NCI-H226 (cell line): ENCODE results near the gene KCNAB1.

Source experiments
- DNase-seq: peaks from one replicate; pipeline ENCODE4 v3.0.0-alpha.2; 2015

Gene KCNAB1

DNA sequence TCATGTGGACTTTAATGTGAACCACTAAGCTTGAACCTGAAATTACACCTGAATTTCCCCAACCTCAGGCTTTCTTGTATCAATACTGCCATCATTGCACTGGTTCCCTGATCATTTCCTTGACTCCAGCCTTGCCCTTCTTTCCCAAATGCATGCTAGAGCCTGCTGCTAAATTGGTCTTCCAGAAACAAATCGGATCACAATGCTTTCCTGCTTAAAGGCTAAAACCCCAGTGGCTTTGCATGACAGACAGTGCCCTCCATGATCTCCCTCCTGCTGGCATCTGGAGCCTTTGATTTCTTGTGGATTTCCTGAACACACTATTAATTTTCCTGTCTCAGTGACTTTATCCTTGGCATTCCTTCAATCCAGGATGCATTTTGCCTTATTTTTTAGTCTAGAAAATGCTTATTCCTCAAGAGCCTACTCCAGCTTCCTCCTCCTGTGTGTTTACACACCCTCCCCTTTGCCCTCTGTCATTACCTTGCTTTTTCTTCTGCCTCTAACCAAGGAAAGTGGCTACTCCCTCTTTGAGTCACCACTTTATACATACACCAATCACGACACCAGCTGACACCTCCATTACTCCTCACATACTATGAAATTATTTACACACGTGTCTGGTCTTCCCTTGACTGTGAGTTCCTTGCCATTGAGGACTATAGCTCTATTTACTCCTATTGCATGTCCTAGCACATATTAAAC, 214.6 kb downstream of the KCNAB1 start:
- no peak for DNase-seq

DNA sequence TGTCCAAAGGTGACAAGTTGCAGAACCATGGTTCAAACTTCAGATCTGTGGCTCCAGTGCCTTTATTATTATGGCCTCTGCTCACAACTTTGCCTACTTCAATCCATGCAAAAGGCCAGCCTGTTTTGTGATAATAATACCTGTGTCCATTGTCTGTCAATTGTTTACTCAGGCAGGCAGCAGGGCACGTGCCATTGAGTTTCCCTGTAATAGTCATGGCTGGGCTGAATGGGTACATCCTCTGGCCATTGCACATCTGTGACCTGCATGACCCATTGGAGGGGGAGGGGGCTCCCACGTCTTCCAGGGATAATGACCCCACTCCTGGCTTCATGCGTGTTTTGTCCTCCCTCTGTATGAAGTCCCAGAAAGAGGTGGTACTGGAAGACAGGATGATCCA, 219.1 kb downstream of the KCNAB1 start:
- no peak for DNase-seq

DNA sequence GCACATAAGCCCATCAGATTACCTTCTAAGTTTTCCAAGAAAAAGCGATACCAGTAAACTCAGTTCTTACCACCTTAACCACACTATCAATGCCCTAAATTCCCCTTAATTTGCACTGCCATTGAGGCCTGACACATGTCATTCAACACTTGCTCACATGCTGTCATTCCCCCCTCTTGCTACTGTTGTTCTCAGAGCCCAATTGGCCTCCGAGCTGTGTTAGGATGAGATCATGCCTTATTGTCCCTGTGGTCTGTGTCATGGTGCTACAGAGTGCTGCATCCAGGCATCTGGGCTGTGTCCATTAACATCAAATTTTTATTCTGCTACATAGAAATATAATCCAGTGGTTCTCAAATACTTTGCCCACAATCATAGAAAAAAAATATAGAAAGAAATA, 221.0 kb downstream of the KCNAB1 start:
- no peak for DNase-seq

DNA sequence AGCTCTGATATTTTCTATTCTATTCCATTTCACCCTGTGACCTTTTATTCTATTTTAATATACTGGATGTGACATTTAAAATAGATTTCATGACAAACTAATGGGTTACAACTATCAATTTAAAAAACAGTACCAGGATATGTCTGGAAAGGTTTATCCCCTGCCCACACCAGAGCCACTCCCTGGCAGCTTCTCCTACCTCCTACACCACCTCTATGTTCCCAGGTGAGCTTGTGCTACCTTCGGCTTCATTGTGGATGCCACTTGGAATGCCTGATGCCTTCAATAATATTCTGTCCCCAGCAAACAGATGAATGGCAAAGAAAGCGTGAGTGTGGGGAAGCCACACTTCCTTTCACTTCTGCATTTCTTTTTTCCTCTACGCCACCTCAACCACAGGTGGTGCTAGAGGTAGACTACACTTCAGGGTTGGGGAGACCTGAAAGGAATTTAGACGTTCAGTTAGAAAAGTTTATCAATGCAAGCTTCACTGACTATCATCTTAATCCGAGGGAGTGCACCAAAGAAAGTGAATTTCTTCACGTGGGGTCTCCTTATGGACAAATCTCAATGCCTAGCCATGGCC, 221.5 kb downstream of the KCNAB1 start:
- DNase-seq, result no peak

DNA sequence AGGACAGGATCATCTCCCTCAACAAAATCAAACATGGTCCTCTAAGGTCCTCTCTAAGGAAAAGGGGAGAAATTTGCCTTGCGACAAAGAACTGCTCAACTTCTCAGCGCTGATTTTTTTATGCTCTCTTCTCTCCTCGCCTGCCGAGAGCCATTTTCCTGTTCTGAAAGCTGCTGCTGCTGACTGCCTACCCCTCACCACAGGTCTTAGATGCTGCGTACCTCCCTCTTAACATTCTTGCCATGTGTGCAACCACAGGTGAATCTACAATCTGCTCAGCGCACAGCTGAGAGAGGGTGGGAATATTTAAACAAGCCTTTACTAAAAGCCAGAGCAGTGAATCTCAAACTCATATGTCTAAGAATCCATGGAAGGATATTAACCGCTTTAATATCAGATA, 223.8 kb downstream of the KCNAB1 start:
- DNase-seq, result no peak

DNA sequence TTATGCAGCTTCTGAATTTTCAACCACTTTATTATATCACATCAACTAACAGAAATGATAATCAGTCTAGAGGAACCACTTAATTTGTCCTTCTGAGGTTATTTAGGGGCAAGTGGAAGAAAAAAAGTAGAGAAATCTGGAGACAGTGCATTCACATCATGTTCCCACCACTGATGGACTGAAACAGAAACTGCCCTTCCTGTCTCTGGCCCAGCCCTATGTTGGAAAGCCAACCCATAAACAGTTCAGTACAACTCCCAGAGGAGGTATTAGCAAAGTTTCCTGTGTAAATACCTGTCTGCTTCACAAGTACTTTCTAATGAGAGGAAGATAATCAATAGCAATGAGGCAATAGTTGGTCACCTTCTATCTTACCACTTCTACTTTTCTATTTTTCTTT, 228.7 kb downstream of the KCNAB1 start:
- no peak for DNase-seq

DNA sequence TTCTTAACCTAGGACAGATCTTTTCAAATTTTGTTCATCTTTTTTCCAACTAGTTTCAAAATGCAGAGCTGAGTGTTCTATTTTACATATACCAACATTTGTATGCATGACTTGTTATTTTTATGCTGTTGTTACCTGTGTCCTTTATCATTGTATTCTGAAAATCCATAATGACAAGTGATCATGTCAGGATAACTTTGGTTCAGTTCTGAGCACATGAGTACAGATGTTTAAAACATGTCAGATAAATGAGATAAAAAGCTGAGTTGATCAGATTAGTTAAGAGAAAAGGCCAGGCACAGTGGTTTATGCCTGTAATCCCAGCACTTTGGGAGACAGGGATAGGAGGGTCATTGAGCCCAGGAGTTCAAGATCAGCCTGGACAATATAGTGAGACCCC, 229.6 kb downstream of the KCNAB1 start:
- no peak for DNase-seq

DNA sequence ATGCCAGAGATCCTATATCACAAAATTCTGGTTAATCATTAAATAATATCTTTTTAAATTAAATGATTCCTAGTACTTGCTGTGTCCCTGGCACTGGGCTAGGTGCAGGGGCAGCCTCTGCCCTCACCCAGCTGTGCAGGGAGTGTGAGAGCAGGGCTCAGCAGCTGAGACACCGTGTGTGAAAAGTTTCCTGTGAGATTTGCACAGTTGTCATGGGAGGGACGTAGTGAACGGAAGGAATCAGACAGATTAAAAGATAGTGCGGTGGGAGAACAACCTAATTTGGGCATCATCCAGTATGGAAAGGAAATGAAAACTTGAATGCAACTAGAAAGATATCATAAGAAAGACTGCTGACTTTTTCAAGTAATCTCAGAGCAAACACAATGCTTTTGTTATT, 230.4 kb downstream of the KCNAB1 start:
- no peak for DNase-seq

DNA sequence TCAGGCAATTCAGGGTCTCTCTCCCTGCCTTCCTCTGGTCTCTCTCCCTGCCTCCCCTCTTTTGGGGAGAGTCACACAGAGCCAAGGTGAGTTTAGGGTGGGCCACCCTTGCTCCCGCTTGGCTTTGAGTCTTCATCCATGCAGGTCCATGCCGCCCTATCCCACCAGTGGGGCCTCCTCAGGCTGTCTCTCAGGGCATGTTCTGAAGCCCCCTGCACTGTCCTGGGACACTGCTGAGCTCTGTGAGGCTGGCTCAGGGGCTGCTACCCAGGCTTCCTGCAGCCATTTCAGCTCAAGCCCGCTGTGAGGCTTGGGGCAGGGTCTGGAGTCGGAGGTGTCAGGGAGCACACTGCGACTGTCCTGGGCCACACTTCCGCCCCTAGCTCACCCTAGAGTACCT, 231.4 kb downstream of the KCNAB1 start:
- DNase-seq, result no peak

DNA sequence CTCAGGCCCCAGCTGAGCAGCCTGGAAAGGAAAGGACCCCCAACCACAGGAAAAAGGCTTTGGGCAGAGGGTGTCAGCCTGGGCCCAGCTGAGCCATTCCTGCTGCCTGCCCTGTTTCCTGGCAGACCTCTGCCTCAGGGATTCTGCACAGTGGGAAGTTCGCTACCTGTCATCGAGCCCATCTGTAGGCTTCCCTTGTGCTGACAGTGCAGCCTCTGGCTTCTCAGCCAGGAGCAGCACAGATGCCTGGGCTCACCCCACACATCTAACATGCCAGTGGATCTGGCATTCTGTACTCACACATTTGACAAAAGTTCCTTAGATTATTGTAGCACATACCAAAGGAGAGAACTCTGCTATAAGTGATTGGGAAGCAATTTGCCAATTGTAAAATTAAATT, 232.3 kb downstream of the KCNAB1 start:
- DNase-seq, result no peak

DNA sequence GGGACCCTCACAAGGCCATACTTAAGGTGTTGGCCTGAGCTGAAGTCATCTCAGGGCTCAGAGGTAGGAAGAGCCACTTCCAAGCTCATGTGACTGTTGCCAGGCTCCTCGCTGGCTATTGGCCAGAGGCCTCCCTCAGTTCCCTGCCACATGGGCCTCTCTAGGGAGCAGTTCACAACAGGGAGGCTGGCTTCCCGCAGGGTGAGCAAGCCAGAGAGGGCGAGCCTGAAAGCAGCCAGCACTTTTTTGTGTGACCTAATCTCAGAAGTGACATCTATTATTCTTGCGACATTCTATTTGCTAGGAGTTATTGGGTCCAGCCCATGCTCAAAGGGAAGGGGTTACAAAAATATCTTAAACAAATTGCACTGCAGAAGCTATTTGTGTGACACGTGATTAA, 233.2 kb downstream of the KCNAB1 start:
- no peak for DNase-seq

DNA sequence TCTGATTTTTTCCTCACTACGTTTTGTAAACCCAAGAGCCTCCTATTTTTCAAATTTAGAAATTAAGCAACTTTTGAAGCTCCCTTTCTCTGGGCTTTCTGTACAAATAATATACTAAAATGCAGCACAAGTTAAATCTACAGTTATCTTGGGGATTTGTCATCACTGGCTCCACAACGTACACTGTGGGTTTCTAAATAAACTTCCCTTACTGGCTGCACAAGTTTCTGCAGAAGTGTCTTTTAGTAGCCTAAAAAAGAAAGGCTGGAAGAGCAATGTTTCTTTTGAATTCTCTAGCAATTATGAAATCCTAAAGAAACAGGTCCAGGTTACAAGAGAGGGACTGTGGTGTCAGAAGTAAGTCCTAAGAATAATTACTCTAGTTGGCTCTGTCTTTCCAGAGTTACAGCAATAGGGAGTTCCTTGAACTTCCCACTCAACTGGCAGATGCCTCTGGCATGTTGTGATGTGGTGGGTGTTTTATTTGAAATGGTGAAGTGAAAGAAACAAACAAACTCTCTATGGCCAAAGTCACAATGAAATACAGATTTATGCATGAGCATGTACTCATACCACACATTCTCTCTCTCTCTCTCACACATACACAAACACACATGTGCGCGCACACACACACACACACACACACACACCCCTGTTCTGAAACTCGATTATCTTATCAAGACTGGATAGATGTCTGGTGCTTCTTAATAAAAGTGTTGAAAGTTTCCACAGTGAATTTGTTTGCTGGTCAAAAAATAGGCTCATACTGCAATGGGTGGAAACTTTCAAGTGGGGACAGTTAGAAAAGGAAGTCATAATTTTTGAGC, 236.4 kb downstream of the KCNAB1 start:
- DNase-seq, result peak; percentile 6

DNA sequence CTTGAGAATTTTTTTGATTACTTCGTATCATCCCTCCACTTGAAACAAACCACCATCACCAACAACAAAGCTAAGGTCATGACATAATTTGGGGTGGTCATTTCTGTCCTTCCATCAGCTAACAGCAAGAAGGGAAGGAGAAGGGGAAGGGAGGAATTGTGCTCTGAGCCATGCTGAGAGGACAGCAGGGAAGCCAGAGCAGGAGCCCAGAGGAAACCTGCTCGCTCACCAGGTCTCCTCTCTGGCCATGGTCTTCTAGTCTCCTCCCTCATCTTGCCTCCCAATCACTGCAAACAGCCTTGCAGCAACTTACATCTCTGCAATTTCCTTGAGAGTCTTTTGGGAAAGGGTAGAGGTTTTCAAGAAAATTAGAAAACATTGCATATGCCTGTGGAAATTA, 237.9 kb downstream of the KCNAB1 start:
- DNase-seq, result no peak

DNA sequence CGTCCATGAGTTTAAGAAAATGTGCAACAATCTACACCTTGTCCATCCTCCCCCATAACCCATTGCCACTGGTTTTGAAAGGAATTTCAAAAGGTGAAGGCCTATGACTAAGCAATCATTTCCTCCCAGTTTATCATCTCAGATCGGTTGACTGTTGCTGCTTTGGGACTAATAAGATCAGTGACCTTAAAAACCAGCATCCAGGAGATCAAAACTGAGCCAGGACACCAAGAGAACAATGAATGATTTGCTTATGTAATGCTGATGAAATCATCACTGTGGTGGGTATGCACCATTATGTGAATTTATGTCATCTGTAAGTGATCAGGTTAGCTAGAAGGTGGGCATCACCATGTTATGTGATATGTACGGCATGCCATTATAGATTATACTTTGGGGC, 239.0 kb downstream of the KCNAB1 start:
- peak; percentile 23 for DNase-seq

DNA sequence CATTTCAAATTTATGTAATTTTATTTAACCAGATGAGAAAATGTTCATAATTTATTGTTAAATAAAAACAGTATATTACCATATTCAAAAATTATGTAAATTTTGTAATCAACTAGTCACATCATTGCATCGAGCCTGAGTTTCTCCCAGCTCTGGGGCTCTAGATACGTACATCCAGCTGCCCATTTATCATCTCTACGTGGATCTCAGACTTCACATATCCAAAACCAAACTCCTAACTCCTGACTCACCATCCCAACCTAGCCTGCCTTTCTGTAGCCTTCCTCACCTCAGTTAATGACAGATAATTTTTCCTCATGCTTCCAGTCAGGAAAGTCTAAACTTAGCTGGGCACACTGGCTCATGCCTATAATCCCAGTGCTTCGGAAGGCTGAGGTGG, 239.7 kb downstream of the KCNAB1 start:
- peak; percentile 78 for DNase-seq

DNA sequence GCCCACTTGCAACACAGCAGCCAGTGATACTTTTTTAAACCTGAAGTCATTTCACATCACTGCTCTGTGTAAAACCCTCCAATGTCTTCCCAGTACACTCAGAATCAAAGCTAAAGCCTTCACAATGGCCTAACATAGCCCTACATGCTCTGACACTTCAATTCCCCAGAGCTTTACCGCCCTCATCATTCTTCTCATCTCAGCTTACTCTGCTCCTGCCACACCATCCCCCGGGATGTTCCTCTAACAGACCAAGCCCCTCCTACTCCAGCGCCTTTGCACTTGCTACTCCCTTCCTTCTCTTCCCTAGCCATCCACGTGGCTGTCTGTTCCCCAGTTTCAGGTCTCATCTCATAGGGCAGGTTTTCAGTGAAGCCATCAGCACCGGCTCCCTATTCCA, 240.6 kb downstream of the KCNAB1 start:
- DNase-seq, result no peak

DNA sequence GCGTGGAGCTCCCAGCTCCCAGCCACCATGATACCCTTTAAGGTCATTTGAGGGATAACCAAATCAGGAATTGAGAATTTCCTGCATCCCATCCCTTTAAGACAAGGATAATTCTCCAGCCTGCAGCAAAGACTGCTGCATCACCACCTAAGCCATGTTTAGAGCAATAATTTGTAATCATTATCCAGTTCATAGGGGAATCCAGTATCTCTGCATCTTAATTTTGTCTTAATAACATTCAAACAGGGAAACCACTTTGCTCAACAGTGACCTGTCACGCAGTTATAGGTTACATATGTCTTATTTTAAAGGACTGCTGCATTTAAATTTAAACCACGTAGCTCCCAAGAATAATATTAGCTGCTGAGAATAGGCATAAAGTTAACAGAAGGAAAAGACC, 246.2 kb downstream of the KCNAB1 start:
- DNase-seq, result no peak

DNA sequence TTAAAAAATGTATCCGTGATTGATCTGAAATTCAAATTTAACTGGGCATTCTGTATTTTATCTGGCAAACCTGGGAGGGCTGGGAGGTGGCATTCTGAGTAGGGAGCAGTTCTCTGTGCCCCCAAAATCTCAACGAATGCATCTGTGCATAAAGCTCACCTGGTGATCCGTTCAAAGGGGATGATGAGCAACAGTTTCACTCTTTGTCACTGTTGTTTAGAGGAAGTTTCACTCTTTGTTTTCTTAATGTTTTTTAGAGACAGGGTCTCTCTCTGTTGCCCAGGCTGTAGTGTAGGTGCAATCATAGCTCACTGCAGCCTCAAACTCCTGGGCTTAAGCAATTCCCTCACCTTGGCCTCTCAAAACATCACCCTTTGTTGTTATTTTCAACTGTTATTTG, 247.8 kb downstream of the KCNAB1 start:
- no peak for DNase-seq

DNA sequence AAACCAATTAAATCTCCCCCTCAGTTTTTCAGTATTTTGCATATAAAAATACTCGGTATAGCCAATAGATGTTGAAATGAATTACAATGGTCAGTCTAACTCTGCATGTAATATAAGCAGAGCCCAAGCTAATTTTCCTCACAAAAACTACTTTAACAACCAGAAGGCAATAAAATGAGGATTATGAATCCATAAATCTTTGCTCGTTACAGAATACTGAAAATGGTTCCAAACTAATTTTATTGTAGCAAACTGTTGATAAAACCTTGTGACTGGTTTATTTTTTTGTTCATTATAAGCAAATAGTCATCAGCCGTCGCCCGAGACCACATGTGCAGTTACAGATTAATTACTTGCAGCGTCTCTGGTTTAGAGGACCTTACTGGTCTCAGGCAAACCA, 251.3 kb downstream of the KCNAB1 start:
- DNase-seq, result no peak

DNA sequence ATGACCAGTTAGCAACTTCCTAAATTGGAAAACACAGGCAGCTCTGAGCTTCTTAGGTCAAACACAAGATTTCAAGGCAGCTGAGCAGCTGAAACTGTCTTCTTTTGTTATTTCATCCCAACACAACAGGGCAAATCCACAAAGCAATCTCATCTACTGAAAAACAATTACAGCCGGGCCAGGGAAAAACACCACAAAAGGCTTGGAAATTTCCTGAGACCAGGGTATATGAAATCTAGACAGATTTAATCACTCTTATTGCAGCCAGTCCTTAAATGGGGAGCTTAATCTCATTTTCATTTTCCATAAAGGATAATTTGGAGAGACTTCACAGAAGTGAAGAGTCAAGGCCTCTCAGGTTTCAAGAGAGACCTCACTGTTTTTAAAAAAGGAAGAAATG, 252.7 kb downstream of the KCNAB1 start:
- no peak for DNase-seq

DNA sequence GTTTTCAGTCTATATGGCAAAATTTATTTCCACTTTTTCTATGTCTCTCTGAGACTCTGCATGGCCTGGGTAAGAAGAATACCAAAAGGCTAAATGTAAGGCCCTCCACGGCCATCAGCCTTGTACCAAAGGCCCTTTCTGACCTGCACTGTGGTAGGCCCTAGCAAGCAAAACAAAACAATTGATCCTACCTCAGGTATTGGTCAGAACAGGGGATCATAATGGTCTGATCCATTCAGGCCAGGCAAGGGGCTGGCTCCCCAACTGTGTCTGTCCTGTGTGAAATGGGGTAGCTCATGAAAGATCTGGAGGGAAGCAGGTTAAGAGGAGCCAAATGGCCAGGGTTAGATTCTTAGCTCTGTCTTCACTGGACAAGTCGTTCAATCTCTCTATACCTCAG, 253.3 kb downstream of the KCNAB1 start:
- DNase-seq, result no peak

DNA sequence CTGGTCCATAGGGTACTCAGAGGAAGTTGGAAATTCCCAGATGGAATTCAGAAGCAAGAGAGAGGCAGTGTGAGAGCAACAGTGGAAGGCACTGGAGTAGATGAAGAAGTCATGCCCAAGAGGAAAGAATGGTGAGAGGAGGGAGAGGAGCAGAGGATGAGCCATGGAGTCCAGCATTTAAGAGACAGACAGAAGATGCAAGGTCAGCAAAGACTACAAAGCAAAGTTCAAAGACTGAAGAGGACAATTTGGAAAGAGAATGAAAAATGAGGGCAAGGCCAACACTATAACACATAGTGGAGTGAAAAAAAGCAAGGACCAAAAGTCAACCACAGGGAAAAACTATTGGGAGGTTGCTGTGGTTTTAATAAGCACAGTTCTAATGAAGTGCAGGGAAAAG, 255.8 kb downstream of the KCNAB1 start:
- DNase-seq, result no peak

DNA sequence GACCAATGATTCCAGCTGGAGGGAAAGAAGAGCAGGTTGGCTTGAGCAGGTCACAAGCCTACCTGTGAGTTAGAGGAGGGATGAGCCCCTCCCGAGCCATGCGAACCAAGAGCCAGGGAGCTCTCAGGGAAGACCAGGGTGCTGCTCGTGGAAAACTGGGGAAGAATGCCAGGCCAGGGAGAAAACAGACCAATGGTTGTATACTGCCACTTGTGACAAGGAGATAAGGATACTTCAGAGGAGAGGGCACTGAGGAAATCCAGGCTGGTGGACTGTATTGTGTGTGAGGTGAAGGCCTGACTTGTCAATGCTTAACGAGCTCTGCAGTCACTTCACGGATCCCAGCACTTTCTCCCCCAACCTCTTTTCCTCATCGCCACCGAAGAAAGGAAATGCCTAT, 256.9 kb downstream of the KCNAB1 start:
- DNase-seq, result no peak

DNA sequence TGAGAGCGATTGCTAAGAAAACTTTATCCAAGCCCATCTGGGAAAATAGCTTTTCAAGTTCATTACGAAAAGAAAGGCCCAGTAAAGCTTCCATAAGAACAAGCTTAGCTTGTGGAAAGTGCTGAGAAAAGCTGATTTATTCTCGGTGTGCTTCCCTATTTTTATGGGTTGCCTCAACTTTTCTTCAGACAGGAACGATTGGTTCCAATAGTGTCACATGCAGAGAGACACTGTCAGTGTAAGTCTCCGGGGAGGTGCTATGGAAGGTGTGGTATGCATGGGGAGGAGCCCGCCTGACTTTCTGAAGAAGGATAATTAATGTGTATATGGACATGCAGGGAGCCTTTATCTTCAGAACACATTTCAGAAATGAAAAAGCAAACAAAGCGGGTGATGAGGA, 257.3 kb downstream of the KCNAB1 start:
- no peak for DNase-seq
